ENCODE measurements around the gene HOXD9.

- no peak for TF ChIP-seq POLR2AphosphoS5 (IDR thresholded peaks at IDR 0.05; ENCODE audit: low read depth, low read length)
- no peak for TF ChIP-seq SIN3A (IDR thresholded peaks at IDR 0.05; ENCODE audit: borderline replicate concordance, insufficient read depth, low read length)
- no peak for TF ChIP-seq TAF1 (IDR thresholded peaks at IDR 0.05; ENCODE audit: borderline replicate concordance, insufficient read depth, low read length)
- no peak for TF ChIP-seq REST (IDR thresholded peaks at IDR 0.05; ENCODE audit: insufficient read depth in 1 of 2, low read depth in 2 of 2, low read length in 2 of 2)
- TF ChIP-seq FOXP2 (optimal IDR thresholded peaks at IDR 0.05; ENCODE audit: borderline replicate concordance, extremely low read depth, extremely low read length, insufficient read depth), result no peak
Observed at GRCh38 chr2:176132205-176133171, 10.0 kb downstream of the HOXD9 start.

All from PFSK-1 (cell line).